ENCODE results near the gene KDSR. TPM values are rescaled to one million over a fixed set of nuclear protein-coding genes. Genes with fewer than 3 reads are reported as not detected.

The KDSR gene
- total RNA-seq, 2 experiments from 2014 or later, result 38.2 to 38.4 TPM

GRCh38 chr18:63339920-63340484, 27.0 kb downstream of the KDSR start:
- POLR2A ChIA-PET, result interaction anchor here (0.6 kb wide), 1 partner anchor 709 kb away, joined by 3 read pairs; no protein-coding TSS in a partner anchor

GRCh38 chr18:63336366-63337099, 30.5 kb downstream of the KDSR start:
- DNase-seq, result no peak
- POLR2A ChIA-PET, result interaction anchor here (0.6 kb wide), 1 partner anchor 9 kb away, joined by 3 read pairs; no protein-coding TSS in a partner anchor
- H3K4me3 Mint-ChIP-seq, result no peak overlapping the region
- H3K9me3 Mint-ChIP-seq (ENCODE audit: insufficient read depth), result no peaks in the 10 kb centered on the region
- no peaks in the 10 kb centered on the region for H3K27me3 Mint-ChIP-seq (ENCODE audit: low read depth)
- CTCF ChIA-PET, result interaction anchor here (0.6 to 1.2 kb wide), 2 partner anchors 14 to 102 kb away, joined by 3 to 4 read pairs; no protein-coding TSS in a partner anchor
- ATAC-seq, result no peak
- peaks cover 3% of the 10 kb centered on the region for H3K4me1 Mint-ChIP-seq (ENCODE audit: low read depth)
- H3K27ac Mint-ChIP-seq, result no peak overlapping the region
- peaks cover 32% of the 10 kb centered on the region for H3K36me3 Mint-ChIP-seq (ENCODE audit: low read depth)

More at GRCh38 chr18:63339920-63340484, 27.0 kb downstream of the KDSR start:
- ATAC-seq (peak; percentile 64), DNase-seq (peak; percentile 71)
- Mint-ChIP-seq H3K27ac (no peak overlapping the region), H3K36me3 (ENCODE audit: low read depth) (peaks cover 30% of the 10 kb centered on the region), H3K4me1 (ENCODE audit: low read depth) (peaks cover 3% of the 10 kb centered on the region), H3K9me3 (ENCODE audit: insufficient read depth) (no peaks in the 10 kb centered on the region), H3K27me3 (ENCODE audit: low read depth) (no peaks in the 10 kb centered on the region), H3K4me3 (no peak overlapping the region)
- CTCF ChIA-PET, result interaction anchor here (0.7 to 4.7 kb wide), 26 partner anchors 10 to 345 kb away, joined by 3 to 55 read pairs (median 4); no protein-coding TSS in a partner anchor

- Mint-ChIP-seq H3K4me3 (no peak overlapping the region), H3K4me1 (ENCODE audit: low read depth) (no peaks in the 10 kb centered on the region), H3K36me3 (ENCODE audit: low read depth) (peaks cover 20% of the 10 kb centered on the region), H3K27me3 (ENCODE audit: low read depth) (no peaks in the 10 kb centered on the region), H3K9me3 (ENCODE audit: insufficient read depth) (no peaks in the 10 kb centered on the region), H3K27ac (no peak overlapping the region)
- no peak for DNase-seq
- ChIA-PET CTCF (interaction anchor here (1.5 kb wide), 1 partner anchor 315 kb away, joined by 6 read pairs; no protein-coding TSS in a partner anchor), POLR2A (interaction anchor here (0.9 kb wide), 1 partner anchor 35 kb away, joined by 3 read pairs; no protein-coding TSS in a partner anchor)
- no peak for ATAC-seq
Measured at GRCh38 chr18:63331105-63331504, 35.9 kb downstream of the KDSR start.

GRCh38 chr18:63329431-63330145, 37.4 kb downstream of the KDSR start:
- Mint-ChIP-seq H3K27ac (no peak overlapping the region), H3K4me3 (no peak overlapping the region), H3K9me3 (ENCODE audit: insufficient read depth) (no peaks in the 10 kb centered on the region), H3K36me3 (ENCODE audit: low read depth) (peaks cover 17% of the 10 kb centered on the region), H3K4me1 (ENCODE audit: low read depth) (peaks cover 2% of the 10 kb centered on the region), H3K27me3 (ENCODE audit: low read depth) (no peaks in the 10 kb centered on the region)
- ChIA-PET POLR2A (interaction anchor here (0.5 kb wide), 1 partner anchor 9 kb away, joined by 3 read pairs; no protein-coding TSS in a partner anchor), CTCF (interaction anchor here (1.1 to 1.5 kb wide), 2 partner anchors 10 to 313 kb away, joined by 5 to 6 read pairs; no protein-coding TSS in a partner anchor)
- no peak for DNase-seq
- ATAC-seq, result no peak

GRCh38 chr18:63326011-63326410, 41.0 kb downstream of the KDSR start:
- no peak for ATAC-seq
- ChIA-PET CTCF (interaction anchor here (1.3 to 8.0 kb wide), 8 partner anchors 9 to 306 kb away, joined by 3 to 144 read pairs (median 17); no protein-coding TSS in a partner anchor), POLR2A (no interaction called here)
- Mint-ChIP-seq H3K36me3 (ENCODE audit: low read depth) (peaks cover 5% of the 10 kb centered on the region), H3K4me3 (no peak overlapping the region), H3K9me3 (ENCODE audit: insufficient read depth) (no peaks in the 10 kb centered on the region), H3K4me1 (ENCODE audit: low read depth) (peaks cover 19% of the 10 kb centered on the region), H3K27me3 (ENCODE audit: low read depth) (no peaks in the 10 kb centered on the region), H3K27ac (no peak overlapping the region)
- DNase-seq, result no peak

GRCh38 chr18:63325086-63325686, 41.8 kb downstream of the KDSR start:
- Mint-ChIP-seq H3K4me1 (ENCODE audit: low read depth) (peaks cover 23% of the 10 kb centered on the region), H3K9me3 (ENCODE audit: insufficient read depth) (no peaks in the 10 kb centered on the region), H3K27ac (no peak overlapping the region), H3K27me3 (ENCODE audit: low read depth) (no peaks in the 10 kb centered on the region), H3K36me3 (ENCODE audit: low read depth) (peaks cover under 1% of the 10 kb centered on the region), H3K4me3 (no peak overlapping the region)
- POLR2A ChIA-PET, result no interaction called here
- ATAC-seq (no peak), DNase-seq (no peak)
- CTCF ChIA-PET, result interaction anchor here (0.7 to 8.0 kb wide), 10 partner anchors 15 to 306 kb away, joined by 3 to 144 read pairs (median 6); no protein-coding TSS in a partner anchor

GRCh38 chr18:63322908-63323634, 43.9 kb downstream of the KDSR start:
- DNase-seq (peak; percentile 75), ATAC-seq (no peak)
- Mint-ChIP-seq H3K27me3 (ENCODE audit: low read depth) (no peaks in the 10 kb centered on the region), H3K36me3 (ENCODE audit: low read depth) (peaks cover 13% of the 10 kb centered on the region), H3K9me3 (ENCODE audit: insufficient read depth) (no peaks in the 10 kb centered on the region), H3K27ac (no peak overlapping the region), H3K4me1 (ENCODE audit: low read depth) (peaks cover 23% of the 10 kb centered on the region), H3K4me3 (no peak overlapping the region)
- POLR2A ChIA-PET, result interaction anchor here (0.7 to 1.3 kb wide), 4 partner anchors 126 to 191 kb away, joined by 3 to 4 read pairs (median 4); no protein-coding TSS in a partner anchor
- CTCF ChIA-PET, result interaction anchor here (0.7 to 8.0 kb wide), 48 partner anchors 10 to 341 kb away, joined by 3 to 144 read pairs (median 4); no protein-coding TSS in a partner anchor

GRCh38 chr18:63322206-63322605, 44.8 kb downstream of the KDSR start:
- DNase-seq (no peak), ATAC-seq (no peak)
- CTCF ChIA-PET, result interaction anchor here (0.7 to 8.0 kb wide), 38 partner anchors 11 to 340 kb away, joined by 3 to 144 read pairs (median 5); no protein-coding TSS in a partner anchor
- Mint-ChIP-seq H3K36me3 (ENCODE audit: low read depth) (peaks cover 21% of the 10 kb centered on the region), H3K27ac (no peak overlapping the region), H3K4me3 (no peak overlapping the region), H3K4me1 (ENCODE audit: low read depth) (peaks cover 23% of the 10 kb centered on the region), H3K9me3 (ENCODE audit: insufficient read depth) (no peaks in the 10 kb centered on the region), H3K27me3 (ENCODE audit: low read depth) (no peaks in the 10 kb centered on the region)
- POLR2A ChIA-PET, result interaction anchor here (1.0 kb wide), 1 partner anchor 161 kb away, joined by 4 read pairs; no protein-coding TSS in a partner anchor

GRCh38 chr18:63321291-63321690, 45.7 kb downstream of the KDSR start:
- Mint-ChIP-seq H3K36me3 (ENCODE audit: low read depth) (peaks cover 30% of the 10 kb centered on the region), H3K27ac (peak overlapping the region; percentile 91), H3K9me3 (ENCODE audit: insufficient read depth) (no peaks in the 10 kb centered on the region), H3K4me3 (peak overlapping the region; percentile 94), H3K27me3 (ENCODE audit: low read depth) (no peaks in the 10 kb centered on the region), H3K4me1 (ENCODE audit: low read depth) (peaks cover 23% of the 10 kb centered on the region)
- CTCF ChIA-PET, result interaction anchor here (1.2 to 8.0 kb wide), 8 partner anchors 19 to 302 kb away, joined by 3 to 144 read pairs (median 16); no protein-coding TSS in a partner anchor
- POLR2A ChIA-PET, result interaction anchor here (0.7 to 1.0 kb wide), 3 partner anchors 9 to 159 kb away, joined by 3 to 5 read pairs (median 4); no protein-coding TSS in a partner anchor
- ATAC-seq, result no peak
- DNase-seq, result no peak

- Mint-ChIP-seq H3K27me3 (ENCODE audit: low read depth) (no peaks in the 10 kb centered on the region), H3K27ac (peak overlapping the region; percentile 91), H3K36me3 (ENCODE audit: low read depth) (peaks cover 33% of the 10 kb centered on the region), H3K4me1 (ENCODE audit: low read depth) (peaks cover 24% of the 10 kb centered on the region), H3K9me3 (ENCODE audit: insufficient read depth) (no peaks in the 10 kb centered on the region), H3K4me3 (peak overlapping the region; percentile 94)
- ChIA-PET CTCF (interaction anchor here (1.2 to 8.0 kb wide), 4 partner anchors 19 to 301 kb away, joined by 3 to 144 read pairs (median 47); no protein-coding TSS in a partner anchor), POLR2A (interaction anchor here (0.6 to 1.0 kb wide), 4 partner anchors 9 to 236 kb away, joined by 3 to 5 read pairs (median 4); no protein-coding TSS in a partner anchor)
- no peak for ATAC-seq
- DNase-seq, result no peak
Measured at GRCh38 chr18:63320975-63321265, 46.1 kb downstream of the KDSR start.
